Measurements from ENCODE around the gene HAGH.

Gene HAGH

DNA sequence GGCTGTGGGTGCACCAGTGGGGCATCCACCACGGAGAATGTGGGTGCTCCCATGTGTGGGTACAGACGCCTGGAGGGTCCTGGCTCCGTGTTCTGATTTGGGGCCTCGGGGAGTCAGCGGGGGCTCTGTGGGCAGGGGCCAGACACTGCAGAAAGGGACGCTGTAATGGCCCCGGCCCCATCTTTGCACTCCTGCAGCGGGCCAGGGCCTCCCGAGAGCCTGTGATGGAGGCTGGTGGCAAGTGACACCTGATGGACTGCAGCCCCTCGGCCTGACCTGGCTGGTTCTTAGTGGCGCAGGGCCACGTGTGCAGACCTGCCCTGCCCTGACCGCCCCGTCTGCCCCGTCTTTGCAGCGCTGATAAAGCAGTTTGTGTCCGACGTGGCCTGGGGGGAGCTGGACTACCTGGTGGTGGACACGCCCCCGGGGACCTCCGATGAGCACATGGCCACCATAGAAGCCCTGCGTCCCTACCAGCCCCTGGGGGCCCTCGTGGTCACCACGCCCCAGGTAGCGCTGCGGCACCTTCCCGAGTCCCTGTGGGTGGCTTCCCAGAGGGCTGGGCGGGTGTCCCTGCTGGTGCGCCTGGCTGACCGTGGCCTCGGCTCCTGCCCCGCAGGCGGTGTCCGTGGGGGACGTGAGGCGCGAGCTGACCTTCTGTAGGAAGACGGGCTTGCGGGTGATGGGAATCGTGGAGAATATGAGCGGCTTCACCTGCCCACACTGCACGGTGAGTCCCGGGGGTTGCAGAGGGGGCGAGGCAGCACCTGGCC is 39.1 kb downstream of the HAGH start:
- no peak overlapping the region for H3K4me3 ChIP-seq (ENCODE audit: low read depth, low read length)
- H2AFZ ChIP-seq, result no peak overlapping the region
- H3K4me1 ChIP-seq, result no peaks in the 10 kb centered on the region
- no peaks in the 10 kb centered on the region for H3K36me3 ChIP-seq (ENCODE audit: control insufficient read depth, insufficient read depth, low read length)
- H3K4me2 ChIP-seq (ENCODE audit: low read length), result no peak overlapping the region
- H3K27me3 ChIP-seq (ENCODE audit: control insufficient read depth, insufficient read depth, low read length), result no peaks in the 10 kb centered on the region
- no peak overlapping the region for H3K27ac ChIP-seq
- H3K9me3 ChIP-seq (ENCODE audit: control insufficient read depth, low read length), result no peaks in the 10 kb centered on the region
- peaks cover 29% of the 10 kb centered on the region for H3K79me2 ChIP-seq
- H3K9ac ChIP-seq, result no peak overlapping the region
- TF ChIP-seq, protein P1, sequence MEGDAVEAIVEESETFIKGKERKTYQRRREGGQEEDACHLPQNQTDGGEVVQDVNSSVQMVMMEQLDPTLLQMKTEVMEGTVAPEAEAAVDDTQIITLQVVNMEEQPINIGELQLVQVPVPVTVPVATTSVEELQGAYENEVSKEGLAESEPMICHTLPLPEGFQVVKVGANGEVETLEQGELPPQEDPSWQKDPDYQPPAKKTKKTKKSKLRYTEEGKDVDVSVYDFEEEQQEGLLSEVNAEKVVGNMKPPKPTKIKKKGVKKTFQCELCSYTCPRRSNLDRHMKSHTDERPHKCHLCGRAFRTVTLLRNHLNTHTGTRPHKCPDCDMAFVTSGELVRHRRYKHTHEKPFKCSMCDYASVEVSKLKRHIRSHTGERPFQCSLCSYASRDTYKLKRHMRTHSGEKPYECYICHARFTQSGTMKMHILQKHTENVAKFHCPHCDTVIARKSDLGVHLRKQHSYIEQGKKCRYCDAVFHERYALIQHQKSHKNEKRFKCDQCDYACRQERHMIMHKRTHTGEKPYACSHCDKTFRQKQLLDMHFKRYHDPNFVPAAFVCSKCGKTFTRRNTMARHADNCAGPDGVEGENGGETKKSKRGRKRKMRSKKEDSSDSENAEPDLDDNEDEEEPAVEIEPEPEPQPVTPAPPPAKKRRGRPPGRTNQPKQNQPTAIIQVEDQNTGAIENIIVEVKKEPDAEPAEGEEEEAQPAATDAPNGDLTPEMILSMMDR (IDR thresholded peaks at IDR 0.05), result no peak

DNA sequence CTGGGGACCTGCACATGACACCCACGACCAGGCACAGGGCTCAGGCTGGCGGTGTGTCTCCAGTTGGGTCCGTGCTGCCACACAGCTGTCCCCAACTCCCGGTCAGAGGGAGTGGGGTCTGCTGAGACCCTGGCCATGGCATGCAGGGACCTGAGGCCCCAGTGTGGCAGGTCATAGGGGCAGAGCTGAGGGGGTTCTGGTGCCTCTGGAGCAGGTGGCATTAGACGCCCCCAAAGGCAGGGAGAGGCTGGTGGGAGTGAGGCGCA is 39.6 kb downstream of the HAGH start:
- H3K9ac ChIP-seq, result no peak overlapping the region
- no peak overlapping the region for H3K4me2 ChIP-seq (ENCODE audit: low read length)
- no peaks in the 10 kb centered on the region for H3K4me1 ChIP-seq
- H3K9me3 ChIP-seq (ENCODE audit: control insufficient read depth, low read length), result no peaks in the 10 kb centered on the region
- TF ChIP-seq, protein P1 (IDR thresholded peaks at IDR 0.05), result no peak
- H3K27ac ChIP-seq, result no peak overlapping the region
- no peaks in the 10 kb centered on the region for H3K27me3 ChIP-seq (ENCODE audit: control insufficient read depth, insufficient read depth, low read length)
- no peak overlapping the region for H2AFZ ChIP-seq
- no peaks in the 10 kb centered on the region for H3K36me3 ChIP-seq (ENCODE audit: control insufficient read depth, insufficient read depth, low read length)
- no peak overlapping the region for H3K4me3 ChIP-seq (ENCODE audit: low read depth, low read length)
- peaks cover 29% of the 10 kb centered on the region for H3K79me2 ChIP-seq

DNA sequence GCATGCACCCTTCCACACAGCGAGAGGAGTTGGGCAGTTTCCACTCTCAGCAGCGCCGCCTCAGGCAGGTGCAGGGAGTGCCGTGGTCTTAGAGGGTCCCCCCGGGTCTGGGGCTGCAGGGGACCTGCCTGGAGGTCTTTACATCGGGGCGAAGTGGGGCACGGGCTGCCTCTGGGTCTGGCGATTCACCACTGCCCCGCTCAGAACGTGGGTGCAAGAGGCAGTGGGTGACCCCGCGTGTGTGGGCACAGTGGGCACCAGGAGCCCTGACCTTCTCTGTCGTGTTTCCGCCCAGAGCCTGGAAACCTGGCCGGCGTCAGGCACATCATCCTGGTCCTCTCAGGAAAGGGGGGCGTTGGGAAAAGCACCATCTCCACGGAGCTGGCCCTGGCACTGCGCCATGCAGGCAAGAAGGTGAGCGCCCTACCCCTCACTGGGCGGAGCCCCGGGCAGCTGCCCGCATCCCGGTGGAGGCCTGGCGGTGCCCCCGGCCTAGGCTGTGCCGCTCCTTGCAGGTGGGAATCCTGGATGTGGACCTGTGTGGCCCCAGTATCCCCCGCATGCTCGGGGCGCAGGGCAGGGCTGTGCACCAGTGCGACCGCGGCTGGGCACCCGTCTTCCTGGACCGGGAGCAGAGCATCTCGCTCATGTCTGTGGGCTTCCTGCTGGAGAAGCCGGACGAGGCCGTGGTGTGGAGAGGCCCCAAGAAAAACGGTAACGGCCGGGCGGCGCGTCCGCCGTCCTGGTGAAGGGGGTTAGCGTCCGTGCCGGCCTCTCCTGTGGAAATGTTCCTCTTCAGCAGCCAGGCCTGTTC is 40.2 kb downstream of the HAGH start:
- peaks cover 29% of the 10 kb centered on the region for H3K79me2 ChIP-seq
- no peak overlapping the region for H2AFZ ChIP-seq
- no peaks in the 10 kb centered on the region for H3K27me3 ChIP-seq (ENCODE audit: control insufficient read depth, insufficient read depth, low read length)
- no peaks in the 10 kb centered on the region for H3K4me1 ChIP-seq
- H3K4me2 ChIP-seq (ENCODE audit: low read length), result no peak overlapping the region
- H3K9ac ChIP-seq, result no peak overlapping the region
- H3K9me3 ChIP-seq (ENCODE audit: control insufficient read depth, low read length), result no peaks in the 10 kb centered on the region
- H3K36me3 ChIP-seq (ENCODE audit: control insufficient read depth, insufficient read depth, low read length), result no peaks in the 10 kb centered on the region
- H3K4me3 ChIP-seq (ENCODE audit: low read depth, low read length), result no peak overlapping the region
- TF ChIP-seq, protein P1 (IDR thresholded peaks at IDR 0.05), result no peak
- no peak overlapping the region for H3K27ac ChIP-seq

DNA sequence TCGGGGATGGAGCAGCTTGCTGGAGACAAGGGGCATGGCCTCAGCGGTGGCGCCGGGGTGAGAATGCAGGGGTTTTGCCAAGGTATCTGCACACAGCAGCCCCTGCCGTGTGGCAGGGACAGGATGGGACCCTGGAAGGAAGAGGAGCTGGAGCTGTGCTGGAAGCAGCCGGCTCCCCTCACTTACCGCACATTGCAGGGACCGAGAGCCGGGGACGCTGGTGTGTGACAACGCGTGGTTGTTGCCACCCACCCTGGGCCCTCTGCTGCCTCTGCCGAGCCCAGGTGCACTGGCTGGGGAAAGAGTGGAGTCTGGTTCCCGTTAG is 40.8 kb downstream of the HAGH start:
- H3K4me2 ChIP-seq (ENCODE audit: low read length), result no peak overlapping the region
- H3K9me3 ChIP-seq (ENCODE audit: control insufficient read depth, low read length), result no peaks in the 10 kb centered on the region
- H3K4me3 ChIP-seq (ENCODE audit: low read depth, low read length), result no peak overlapping the region
- no peak overlapping the region for H3K27ac ChIP-seq
- H3K79me2 ChIP-seq, result peaks cover 32% of the 10 kb centered on the region
- no peak overlapping the region for H2AFZ ChIP-seq
- H3K9ac ChIP-seq, result no peak overlapping the region
- H3K36me3 ChIP-seq (ENCODE audit: control insufficient read depth, insufficient read depth, low read length), result no peaks in the 10 kb centered on the region
- peaks cover 4% of the 10 kb centered on the region for H3K4me1 ChIP-seq
- TF ChIP-seq, protein P1 (IDR thresholded peaks at IDR 0.05), result no peak
- no peaks in the 10 kb centered on the region for H3K27me3 ChIP-seq (ENCODE audit: control insufficient read depth, insufficient read depth, low read length)
